ENCODE measurements around the gene GTF2H4.

- TF ChIP-seq POLR2A (IDR thresholded peaks at IDR 0.05) (no peak), CTCF (IDR thresholded peaks at IDR 0.05) (no peak), EP300 (IDR thresholded peaks at IDR 0.05) (no peak), POLR2AphosphoS5 (IDR thresholded peaks at IDR 0.05) (no peak)
Observed at GRCh38 chr6:30891816-30892538, 16.0 kb upstream of the GTF2H4 start.
